MG63 (cell line): ENCODE data around the gene PBRM1. TPM values are rescaled to one million over a fixed set of nuclear protein-coding genes. Genes with fewer than 3 reads are reported as not detected.

Experiments
- DNase-seq: peaks from one replicate; pipeline ENCODE4 v3.0.0-alpha.2; 2020
- H3K27me3 ChIP-seq: fragments of 250-450 bp; sonication (Bioruptor Pico); 2 replicates; pipeline ENCODE4 v1.5.1; 2020; ENCODE audit warnings: mild to moderate bottlenecking, moderate library complexity
- H3K36me3 ChIP-seq: fragments of 250-450 bp; sonication (Bioruptor Pico); 2 replicates; pipeline ENCODE4 v1.5.1; 2020; ENCODE audit warnings: mild to moderate bottlenecking, moderate library complexity
- H3K4me3 ChIP-seq: fragments of 250-450 bp; sonication (Bioruptor Pico); 2 replicates; pipeline ENCODE4 v1.5.1; 2020; ENCODE audit warnings: mild to moderate bottlenecking, moderate library complexity
- H3K9me3 ChIP-seq: fragments of 250-450 bp; sonication (Bioruptor Pico); 2 replicates; pipeline ENCODE4 v1.5.1; 2020; ENCODE audit warnings: mild to moderate bottlenecking, moderate library complexity
- total RNA-seq: library from RNA; depleted of rRNA; stranded (reverse); fragments of >200 nt; shearing (Covaris generic); gene quantifications from 2 replicates; pipeline ENCODE4 v1.2.3, GENCODE V29; 2014; ENCODE audit warnings: low replicate concordance

PBRM1 gene
- total RNA-seq, 1 experiment from 2014 or later = 16.2 TPM

DNA sequence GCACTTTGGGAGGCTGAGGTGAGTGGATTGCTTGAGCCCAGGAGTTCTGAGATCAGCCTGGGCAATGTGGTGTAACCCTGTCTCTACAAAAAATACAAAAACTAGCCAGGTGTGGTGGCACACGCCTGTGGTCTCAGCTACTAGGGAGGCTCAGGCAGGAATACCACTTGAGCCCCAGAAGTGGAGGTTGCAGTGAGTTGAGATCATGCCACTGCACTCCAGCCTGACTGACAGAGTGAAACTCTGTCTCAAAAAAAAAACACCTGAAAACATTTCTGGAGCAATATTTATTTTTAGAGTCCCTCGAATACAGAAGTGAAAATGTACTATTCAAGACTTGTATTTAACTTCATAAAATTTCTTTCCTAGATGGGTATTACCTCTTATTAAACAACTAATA lies 24.8 kb upstream of the PBRM1 start:
- Histone ChIP-seq H3K36me3 (peaks cover 13% of the 10 kb centered on the region), H3K27me3 (no peaks in the 10 kb centered on the region), H3K4me3 (no peak overlapping the region), H3K9me3 (no peaks in the 10 kb centered on the region)
- no peak for DNase-seq

DNA sequence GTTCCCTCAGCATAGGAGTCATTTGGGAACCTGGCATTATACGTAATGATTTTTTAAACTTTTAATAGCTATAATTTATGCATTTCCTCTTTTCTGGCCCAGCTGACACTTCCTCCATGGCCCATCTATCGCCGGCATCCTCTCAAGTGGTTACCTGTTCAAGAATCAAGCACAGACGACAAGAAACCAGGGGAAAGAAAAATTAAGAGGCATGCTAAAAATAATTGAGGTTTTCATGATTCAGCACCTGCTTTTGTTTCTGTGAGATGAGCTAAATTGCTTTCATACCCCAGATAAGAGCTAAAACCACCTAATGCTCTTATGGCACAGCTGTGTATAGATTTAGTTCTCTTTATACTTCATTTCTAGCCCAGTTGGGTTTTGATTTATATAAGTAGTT lies 21.9 kb upstream of the PBRM1 start:
- Histone ChIP-seq H3K9me3 (no peaks in the 10 kb centered on the region), H3K4me3 (no peak overlapping the region; the same call in 1 of the 2 replicates), H3K36me3 (peaks cover 13% of the 10 kb centered on the region), H3K27me3 (no peaks in the 10 kb centered on the region)
- no peak for DNase-seq

DNA sequence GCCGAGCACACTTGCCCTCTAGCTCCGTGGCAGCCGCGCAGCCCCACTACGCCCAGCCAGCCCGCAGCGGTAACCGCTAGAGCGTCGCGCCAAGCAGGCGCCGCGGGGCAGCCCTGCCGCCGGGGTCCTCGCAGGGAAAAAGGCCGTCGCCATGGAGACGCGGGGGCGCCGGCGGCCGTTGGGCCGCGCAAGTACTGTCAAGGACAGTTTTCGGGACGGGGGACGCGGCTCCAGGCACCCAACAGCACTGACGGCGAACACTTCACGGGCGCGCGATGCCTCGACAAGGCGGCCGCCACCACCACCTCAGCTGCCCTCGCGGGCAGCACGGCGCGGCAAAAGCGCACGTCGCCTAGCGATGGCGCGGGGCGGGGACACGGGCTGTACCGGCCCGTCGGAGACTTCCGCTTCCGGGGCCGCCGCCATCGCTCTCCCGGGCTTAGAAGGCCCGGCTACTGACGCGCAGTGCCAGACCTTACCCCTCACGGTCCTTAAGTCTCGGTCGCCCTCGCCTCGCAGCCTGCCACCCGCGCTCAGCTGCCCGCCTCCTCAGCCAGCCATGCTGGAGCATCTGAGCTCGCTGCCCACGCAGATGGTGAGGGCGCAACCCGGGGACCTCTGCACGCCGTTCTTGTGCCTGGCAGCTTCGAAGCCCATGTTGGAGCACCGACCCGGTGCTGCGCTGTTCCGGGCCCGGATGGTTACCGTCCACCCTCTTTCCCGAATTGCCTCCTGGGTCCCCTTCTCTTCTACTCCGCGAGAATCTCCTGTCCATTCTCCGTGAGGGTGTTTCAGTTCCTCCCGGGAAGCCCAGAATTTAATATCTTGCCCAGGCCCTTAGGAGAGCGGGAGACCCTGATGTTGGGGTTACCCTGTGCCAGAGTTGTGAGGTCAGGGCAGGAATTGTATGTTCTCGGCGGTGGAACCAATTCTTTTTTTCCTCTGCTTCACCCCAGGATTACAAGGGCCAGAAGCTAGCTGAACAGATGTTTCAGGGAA lies 20.3 kb upstream of the PBRM1 start, which contains the start of the genes GLT8D1 and SPCS1:
Gene GLT8D1 (minus strand): TSS at position 104 of the 999 bp plus-strand sequence. CDS start 5,331 bp downstream, outside the sequence.
Gene SPCS1 (plus strand): TSS at position 419 of the 999 bp plus-strand sequence. CDS start 141 bp downstream, at position 560.
- peak; percentile 82 for DNase-seq
- Histone ChIP-seq H3K27me3 (no peaks in the 10 kb centered on the region), H3K36me3 (peaks cover 13% of the 10 kb centered on the region), H3K4me3 (peak within 1 kb of the TSS; percentile 94), H3K9me3 (no peaks in the 10 kb centered on the region)

DNA sequence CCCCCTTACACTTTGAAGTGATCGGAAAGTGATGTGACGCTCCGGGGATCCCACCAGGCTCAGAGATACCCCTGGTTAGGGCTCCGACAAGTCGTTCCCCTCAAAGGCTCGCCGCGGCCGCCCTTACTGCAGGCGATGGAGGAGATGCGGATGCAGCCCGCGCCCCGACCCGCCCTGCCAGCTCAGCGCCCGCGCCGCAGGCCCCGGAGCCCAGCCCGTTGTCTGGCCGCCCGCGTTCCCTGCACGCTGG lies 19.6 kb upstream of the PBRM1 start:
- peak overlapping the region; percentile 94 for H3K4me3 ChIP-seq
- no peaks in the 10 kb centered on the region for H3K9me3 ChIP-seq
- peaks cover 13% of the 10 kb centered on the region for H3K36me3 ChIP-seq
- no peaks in the 10 kb centered on the region for H3K27me3 ChIP-seq
- no peak for DNase-seq

DNA sequence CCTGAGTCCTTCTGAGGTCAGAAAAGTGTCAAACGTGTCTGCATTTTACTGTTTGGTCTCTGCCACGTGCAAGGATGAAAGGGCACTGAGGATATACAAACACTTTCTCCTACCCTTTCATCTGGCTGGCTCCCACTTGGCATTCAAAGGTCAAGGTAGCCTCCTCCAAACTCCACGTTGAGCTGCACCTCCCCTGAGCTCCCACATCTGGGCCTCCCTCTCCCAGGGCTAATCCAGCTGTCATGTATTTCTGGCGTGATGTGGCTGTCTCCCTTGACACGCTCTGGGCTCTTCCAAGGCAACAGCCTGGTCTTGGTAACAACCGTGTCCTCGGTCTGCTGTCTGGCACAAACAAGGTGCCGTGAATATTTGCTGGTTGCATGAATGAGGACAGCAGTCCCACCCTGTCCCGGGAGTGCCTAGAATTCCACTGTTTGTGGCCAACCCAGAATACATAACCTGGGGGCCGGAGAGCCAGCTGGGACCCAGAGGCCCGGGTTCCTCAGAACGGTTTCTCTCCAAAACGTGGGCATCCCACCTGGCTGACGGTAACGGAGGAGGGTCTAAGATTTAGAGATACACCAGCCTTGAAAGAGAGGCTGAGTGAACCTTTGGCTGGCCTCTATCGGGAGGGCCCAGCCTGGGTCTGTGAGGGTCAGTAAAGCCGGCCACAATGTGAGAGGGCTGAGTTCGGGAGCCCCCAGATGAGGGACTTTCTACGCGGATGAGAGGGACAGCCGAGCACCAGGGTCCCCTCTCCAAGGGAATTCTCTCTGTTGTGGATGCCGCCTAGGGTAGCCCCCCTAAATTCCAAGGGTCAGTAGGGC lies 19.1 kb upstream of the PBRM1 start:
- H3K27me3 ChIP-seq = no peaks in the 10 kb centered on the region
- H3K36me3 ChIP-seq = peaks cover 13% of the 10 kb centered on the region
- peak overlapping the region; percentile 94 for H3K4me3 ChIP-seq
- H3K9me3 ChIP-seq = no peaks in the 10 kb centered on the region
- DNase-seq = no peak

DNA sequence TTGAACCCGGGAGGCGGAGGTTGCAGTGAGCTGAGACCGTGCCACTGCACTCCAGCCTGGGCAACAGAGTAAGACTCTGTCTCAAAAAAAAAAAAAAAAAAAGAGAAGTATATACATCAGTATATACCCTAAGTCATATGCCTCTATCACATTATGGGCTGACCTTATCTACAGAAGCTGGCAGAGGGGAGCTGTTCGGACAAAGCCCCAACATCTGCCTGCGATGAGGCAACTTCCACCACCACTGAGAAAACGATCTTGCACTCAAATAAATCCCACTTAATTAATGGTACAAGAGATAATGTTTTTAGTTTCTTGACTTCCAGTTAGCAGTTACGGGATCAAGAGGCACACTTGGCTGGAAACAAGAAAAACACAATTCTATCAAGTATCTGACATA lies 17.6 kb upstream of the PBRM1 start:
- Histone ChIP-seq H3K36me3 (peaks cover 9% of the 10 kb centered on the region), H3K27me3 (no peaks in the 10 kb centered on the region), H3K4me3 (peak overlapping the region; percentile 94), H3K9me3 (no peaks in the 10 kb centered on the region)
- DNase-seq = no peak

DNA sequence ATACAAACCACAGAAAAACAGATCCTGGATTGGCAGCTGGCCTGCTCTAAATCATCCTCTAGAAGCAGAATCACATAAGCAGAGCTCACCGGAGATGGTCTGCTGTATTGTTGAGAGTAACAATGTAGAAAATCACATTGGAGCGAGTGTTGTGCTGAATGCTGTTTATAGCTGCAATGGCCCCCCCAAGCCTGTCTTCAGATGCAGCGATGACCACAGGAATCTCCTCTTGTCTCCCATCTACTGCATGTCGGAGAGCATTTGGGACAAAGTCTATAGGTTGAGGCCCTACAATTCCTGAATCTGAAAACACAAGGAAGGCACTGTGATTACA lies 11.9 kb upstream of the PBRM1 start:
- H3K36me3 ChIP-seq = peaks cover 50% of the 10 kb centered on the region

DNA sequence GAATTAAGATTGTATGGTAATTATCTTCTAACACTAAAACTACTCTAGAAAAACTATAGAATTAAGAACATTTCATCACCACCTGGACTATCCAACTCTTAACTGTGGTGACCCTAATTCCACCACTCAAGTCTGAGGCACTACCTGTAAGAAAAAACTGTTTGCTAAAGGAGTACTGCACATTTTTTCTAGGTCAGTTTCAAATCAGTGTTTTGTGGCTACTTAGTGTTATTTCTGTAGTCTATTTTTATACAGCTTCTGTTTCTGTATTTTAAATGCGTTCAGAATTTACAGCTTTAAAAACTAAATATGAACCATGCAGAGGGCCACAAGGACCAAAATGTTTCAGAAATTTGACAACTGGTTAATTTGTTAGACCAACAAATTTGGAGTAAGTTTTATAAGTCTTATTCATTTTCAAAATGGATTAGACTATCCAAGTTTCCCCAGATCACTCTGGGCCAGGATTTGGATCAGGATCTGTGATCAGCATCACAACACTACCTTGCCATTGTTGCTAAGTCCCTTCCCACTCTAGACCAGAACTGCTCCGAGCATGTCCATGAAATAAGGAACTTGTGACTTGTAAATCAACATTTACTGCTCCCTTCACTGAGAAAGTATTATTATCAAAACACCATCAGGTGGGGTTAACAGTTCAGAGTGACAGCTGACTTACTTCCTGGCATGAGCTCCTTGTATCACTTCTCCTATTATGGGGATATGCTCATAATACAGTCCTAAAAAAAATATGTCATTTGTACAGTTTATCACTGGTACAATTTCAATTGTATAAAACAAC lies 11.3 kb upstream of the PBRM1 start:
- Histone ChIP-seq H3K36me3 (peaks cover 52% of the 10 kb centered on the region), H3K4me3 (no peak overlapping the region), H3K27me3 (no peaks in the 10 kb centered on the region), H3K9me3 (no peaks in the 10 kb centered on the region)
- no peak for DNase-seq

More for the DNA sequence above, 11.9 kb upstream of the PBRM1 start:
- no peak for DNase-seq
- no peak overlapping the region for H3K4me3 ChIP-seq
- no peaks in the 10 kb centered on the region for H3K27me3 ChIP-seq
- H3K9me3 ChIP-seq = no peaks in the 10 kb centered on the region

DNA sequence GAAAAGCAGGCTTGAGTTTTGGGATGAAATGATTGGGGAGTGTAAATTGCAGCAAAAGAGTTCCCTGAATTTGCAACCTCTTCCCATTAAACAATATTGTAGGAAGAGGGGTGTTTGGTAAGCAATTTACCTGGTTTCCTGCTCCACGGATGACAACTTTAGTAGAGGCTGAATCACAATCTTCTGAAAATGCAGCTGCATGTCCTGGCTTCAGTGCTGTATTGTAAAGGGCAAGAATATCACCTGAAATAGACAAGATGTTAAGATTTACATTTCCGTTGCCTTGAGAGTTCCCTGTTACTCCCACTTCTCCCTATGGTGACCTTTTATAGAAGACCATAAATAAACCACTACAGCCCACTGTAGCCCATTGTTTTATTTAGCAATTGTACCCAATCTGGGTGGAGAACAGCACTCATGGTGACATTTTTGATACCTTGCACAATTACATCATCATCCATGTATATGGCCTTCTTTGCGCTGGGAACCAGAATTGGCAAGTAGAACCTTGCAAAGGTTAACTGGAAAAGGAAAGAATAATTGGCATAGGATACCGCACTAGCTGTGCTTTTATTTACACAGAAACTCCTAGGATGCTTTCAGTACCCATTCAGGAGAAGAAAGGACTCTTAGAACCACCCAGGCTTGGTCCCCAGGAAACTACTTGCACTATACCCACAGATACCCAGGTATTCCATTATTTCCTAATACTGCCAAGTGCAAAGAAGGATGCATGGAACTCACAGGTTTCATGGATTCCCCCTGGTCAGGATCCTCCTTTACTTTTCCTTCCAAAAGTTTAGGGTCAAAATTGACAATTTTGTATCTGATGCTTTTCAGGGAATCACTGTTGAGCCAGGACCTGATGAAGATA lies 10.3 kb upstream of the PBRM1 start:
- Histone ChIP-seq H3K36me3 (peaks cover 61% of the 10 kb centered on the region), H3K9me3 (no peaks in the 10 kb centered on the region), H3K4me3 (no peak overlapping the region), H3K27me3 (no peaks in the 10 kb centered on the region)
- no peak for DNase-seq

DNA sequence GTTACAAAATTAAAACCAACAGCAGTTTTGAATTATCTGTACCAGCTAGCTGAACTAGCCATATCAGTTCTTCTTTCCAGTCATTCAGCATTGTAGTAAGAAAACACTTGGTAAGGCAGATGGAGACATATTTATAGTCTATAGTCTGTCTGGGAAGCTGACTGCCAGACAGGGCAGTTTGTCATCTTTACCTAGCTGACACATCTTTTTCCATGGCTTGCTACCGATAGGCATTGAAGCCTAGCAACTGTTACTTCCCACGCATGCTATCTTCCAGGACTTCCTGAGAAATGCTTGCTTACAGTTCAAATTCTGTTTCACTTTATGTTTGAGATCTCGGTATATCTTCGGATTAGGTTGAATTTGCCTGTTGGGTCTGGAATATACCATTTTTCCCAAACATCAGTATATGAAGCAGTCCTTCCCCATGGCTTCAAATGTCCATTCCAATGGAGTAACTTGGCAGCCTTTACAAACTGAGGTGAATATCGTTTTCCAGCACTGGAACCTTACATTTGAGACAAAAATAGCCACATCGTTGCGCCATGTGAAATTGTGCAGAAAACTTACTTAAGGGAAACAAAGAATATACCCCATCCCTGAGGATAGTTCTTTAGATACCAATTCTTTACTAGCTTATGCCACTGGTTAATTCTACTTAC lies 8.9 kb upstream of the PBRM1 start:
- no peak overlapping the region for H3K4me3 ChIP-seq
- H3K27me3 ChIP-seq = no peaks in the 10 kb centered on the region
- H3K9me3 ChIP-seq = no peaks in the 10 kb centered on the region
- H3K36me3 ChIP-seq = peaks cover 74% of the 10 kb centered on the region
- no peak for DNase-seq

DNA sequence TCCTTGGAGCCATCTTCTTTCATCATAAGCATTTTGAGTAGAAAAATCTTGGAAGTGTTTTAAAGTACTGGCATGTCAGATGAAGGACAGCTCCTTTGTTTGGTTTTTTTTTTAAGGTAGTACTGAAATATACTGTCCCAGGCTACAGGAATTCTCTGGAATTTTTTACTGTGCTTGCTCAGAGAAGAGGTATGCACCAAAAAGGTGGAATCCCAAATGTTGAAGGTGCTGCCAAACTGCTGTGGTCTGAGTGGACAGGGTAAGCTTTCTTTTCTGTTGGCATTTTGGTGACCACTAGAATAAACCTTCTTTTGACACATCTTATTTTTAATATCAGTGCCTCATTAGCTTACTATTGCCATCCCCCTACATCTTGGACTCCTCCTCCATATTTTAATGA lies 7.4 kb upstream of the PBRM1 start:
- peaks cover 90% of the 10 kb centered on the region for H3K36me3 ChIP-seq
- H3K4me3 ChIP-seq = no peak overlapping the region
- no peak for DNase-seq
- no peaks in the 10 kb centered on the region for H3K27me3 ChIP-seq
- no peaks in the 10 kb centered on the region for H3K9me3 ChIP-seq

DNA sequence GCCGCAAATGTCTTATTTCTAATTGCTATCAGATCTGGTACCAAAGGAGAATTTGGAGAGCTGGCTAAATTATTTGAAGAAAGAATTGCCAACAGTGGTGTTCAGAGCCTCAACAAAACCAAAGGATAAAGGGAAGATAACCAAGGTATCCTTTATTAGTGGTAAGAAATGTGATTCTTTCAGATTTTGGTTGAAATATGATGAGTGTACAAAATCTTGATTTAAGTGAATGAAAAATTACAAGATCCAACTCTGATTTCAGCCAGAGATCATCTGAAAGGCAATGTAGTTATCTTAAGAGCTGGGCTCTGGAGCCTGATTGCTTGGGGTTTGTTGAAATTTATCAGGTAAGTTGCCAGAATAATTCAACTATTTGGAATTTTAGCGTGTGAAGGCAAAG lies 4.8 kb upstream of the PBRM1 start:
- H3K9me3 ChIP-seq = no peaks in the 10 kb centered on the region
- H3K36me3 ChIP-seq = peaks cover 91% of the 10 kb centered on the region
- DNase-seq = no peak
- H3K4me3 ChIP-seq = no peak overlapping the region
- H3K27me3 ChIP-seq = no peaks in the 10 kb centered on the region

DNA sequence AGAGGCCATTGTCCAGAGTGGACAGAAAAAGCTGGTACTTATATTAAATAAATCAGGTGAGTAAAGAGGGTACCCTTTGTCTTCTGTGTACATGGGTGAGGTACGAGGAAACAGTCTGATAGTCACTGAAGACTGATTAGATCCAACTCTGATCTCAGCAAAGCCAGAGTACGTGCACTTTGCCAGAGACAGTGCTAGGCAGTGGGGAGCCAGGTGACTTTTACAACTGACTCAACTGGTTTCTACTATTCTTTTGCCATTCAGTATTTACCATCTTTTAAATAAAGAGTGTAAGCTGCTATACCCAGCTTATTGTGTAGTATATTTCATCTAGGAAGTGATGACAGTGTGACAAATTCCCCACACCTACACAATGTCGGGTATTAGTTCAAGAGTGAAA lies 3.4 kb upstream of the PBRM1 start:
- peaks cover 77% of the 10 kb centered on the region for H3K36me3 ChIP-seq
- DNase-seq = no peak
- no peaks in the 10 kb centered on the region for H3K9me3 ChIP-seq
- no peaks in the 10 kb centered on the region for H3K27me3 ChIP-seq
- no peak overlapping the region for H3K4me3 ChIP-seq

DNA sequence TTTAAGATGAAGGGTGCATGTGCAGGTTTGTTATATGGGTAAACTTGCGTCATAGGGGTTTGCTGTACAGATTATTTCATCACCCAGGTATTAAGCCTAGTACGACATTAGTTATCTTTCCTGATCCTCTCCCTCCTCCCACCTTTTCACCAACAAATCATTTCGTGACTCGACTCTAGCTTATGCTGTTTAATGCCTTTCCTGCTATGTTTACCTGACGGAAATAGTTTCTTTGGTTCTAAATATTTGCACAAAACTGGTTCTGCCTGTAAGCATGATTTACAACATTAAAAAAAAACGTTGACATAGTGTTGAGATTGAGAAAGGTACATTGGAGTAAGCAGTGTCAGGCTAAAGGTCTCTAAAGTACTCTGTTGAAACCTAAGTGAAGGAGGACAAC lies 2.6 kb upstream of the PBRM1 start:
- Histone ChIP-seq H3K4me3 (no peak overlapping the region), H3K36me3 (peaks cover 69% of the 10 kb centered on the region), H3K9me3 (no peaks in the 10 kb centered on the region), H3K27me3 (no peaks in the 10 kb centered on the region)
- no peak for DNase-seq

DNA sequence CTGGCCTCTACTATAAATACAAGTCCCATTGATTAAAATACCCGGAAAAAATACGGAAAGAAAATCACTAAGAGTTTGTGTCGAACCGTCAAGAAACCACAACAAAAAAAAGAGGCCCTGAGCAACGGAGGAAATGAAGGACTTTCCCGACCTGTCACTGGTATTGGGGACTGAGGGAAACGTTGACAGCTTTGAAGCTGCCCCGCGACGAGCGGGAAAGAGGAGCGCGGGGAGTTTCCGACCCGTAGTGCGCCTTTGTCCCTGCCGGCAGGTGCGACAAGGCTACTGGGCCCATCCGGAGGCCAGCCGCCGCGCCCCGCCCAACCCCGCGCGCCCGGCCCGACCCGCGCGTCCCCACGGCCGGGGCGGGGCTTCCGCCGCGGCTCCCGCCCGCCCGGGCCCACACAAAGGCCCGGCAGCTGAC lies 416 bp downstream of the PBRM1 start:
- Histone ChIP-seq H3K36me3 (peaks cover 45% of the 10 kb centered on the region), H3K9me3 (no peaks in the 10 kb centered on the region), H3K27me3 (no peaks in the 10 kb centered on the region), H3K4me3 (peak overlapping the region; percentile 82)
- peak; percentile 73 for DNase-seq
